Left renal cortex interstitium (tissue), 4 donors: Measurements from ENCODE around the gene IL1B. TPM values are rescaled to one million over a fixed set of nuclear protein-coding genes. Genes with fewer than 3 reads are reported as not detected.

Source experiments
- DNase-seq, 4 donors: peaks; one replicate each; pipeline ENCODE4 v3.0.0-alpha.2; 2013; ENCODE audit warnings: low read depth in 4 of 4, low spot score in 2 of 4, missing footprints in 1 of 4
- polyA plus RNA-seq, 4 donors: library from polyadenylated mRNA; unstranded; fragments of 120-200 nt; gene quantifications; one replicate each; pipeline ENCODE4 v1.2.1, GENCODE V29; 2013; ENCODE audit not compliant: insufficient read length in 4 of 4

The IL1B gene
- polyA plus RNA-seq = 1 to 10 TPM in 1 of 4 donors, under 1 TPM in 3; 0.35 to 3.1 (median 0.60) TPM

DNA sequence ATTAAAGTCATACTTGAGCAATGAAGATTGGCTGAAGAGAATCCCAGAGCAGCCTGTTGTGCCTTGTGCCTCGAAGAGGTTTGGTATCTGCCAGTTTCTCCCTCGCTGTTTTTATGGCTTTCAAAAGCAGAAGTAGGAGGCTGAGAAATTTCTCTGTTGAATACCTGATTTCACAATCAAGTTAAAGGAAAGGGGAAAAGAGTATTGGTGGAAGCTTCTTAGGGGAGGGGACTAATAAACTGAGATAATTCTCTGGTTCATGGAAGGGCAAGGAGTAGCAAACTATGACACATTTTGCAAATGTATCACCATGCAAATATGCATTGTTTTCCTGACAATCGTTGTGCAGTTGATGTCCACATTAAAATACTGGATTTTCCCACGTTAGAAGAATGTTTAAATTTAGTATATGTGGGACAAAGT lies at the start of gene IL1B:
TSS of gene IL1B (minus strand) at position 85 of the 423 bp plus-strand sequence. CDS start 550 bp downstream, outside the sequence.
- no peak for DNase-seq

DNA sequence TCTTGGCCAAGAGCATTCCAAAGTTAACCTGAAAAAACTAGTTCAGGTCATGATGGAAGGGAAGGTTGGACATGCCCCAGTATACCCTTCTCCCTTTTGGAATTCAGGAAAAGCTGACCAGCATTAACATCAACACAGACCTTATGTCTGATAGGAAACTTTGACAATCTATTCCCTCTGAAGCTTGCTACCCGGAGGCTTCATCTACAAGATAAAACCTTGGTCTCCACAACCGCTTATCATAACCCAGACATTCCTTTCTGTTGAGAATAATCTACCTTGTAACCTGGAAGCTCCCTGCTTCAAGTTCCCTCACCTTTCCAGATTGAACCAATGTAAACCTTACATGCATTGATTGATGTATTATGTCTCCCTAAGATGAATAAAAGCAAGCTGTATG lies 49.7 kb upstream of the IL1B start:
- DNase-seq = no peak

DNA sequence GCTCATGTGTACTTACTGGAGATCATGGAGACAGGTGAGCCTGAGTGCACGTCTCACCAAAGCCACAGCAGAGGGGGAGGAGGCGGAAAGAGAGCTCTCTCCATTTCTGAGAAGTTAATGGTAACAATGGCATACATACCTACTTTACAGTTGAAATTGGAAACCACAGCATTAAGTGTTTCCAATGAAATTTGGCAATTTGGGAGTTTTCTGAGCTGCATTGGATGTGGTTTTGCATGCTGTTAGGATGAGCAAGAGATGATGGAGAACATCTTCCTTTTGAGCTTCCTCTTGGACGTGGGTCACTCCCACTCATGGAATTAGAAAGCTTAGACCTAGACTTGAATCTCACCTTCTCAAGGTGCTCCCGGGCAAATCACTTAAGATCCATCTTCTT lies 48.9 kb upstream of the IL1B start:
- DNase-seq = no peak

DNA sequence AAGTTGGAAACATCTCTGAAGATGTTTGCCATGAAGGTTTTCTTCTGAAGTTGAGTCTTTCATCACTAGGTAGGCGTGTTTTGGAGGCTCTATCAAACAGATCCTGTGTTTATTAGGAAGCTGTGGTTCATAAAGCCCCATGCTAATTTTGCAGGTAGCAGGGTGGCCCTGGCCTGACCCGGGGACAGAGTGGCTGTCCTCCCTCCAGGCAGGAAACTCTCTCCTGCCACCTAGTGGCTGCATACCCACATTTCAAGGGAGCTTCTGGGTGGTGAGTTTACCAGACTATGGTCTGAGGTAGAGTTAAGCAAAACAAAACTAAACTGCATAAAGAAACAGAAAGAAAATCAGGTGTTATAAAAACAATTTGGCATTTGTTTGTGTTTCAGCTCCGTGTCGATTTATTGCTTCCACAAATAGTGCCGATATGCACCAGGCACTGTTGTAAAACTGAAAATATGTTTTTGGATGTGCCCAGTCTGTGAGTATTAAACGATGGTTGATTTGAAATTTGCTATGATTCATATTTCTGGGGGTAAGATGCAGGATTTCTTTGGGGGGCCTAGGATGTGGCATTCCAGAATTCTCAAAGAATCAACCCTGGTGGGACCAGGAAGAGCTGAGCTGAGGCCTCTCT lies 48.4 kb upstream of the IL1B start:
- DNase-seq = no peak

DNA sequence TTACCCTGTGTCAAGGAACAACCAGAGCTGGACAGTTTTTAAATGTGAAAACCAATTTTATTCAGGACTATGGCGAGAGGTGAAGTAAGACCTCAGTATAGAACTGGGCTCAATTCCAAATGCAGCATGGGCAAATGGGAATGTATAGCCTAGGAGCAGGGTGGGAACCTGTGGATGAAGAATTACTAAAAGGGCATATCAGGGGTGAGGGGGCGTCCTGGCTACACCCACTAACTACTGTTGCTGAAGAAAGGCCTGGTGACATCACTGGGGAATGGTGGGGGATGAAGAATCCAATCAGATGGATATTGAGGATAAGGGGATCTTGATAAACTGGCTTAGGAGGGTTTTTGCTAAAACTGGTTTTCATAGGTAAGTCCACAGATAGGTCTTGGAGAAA lies 47.1 kb upstream of the IL1B start:
- no peak for DNase-seq

DNA sequence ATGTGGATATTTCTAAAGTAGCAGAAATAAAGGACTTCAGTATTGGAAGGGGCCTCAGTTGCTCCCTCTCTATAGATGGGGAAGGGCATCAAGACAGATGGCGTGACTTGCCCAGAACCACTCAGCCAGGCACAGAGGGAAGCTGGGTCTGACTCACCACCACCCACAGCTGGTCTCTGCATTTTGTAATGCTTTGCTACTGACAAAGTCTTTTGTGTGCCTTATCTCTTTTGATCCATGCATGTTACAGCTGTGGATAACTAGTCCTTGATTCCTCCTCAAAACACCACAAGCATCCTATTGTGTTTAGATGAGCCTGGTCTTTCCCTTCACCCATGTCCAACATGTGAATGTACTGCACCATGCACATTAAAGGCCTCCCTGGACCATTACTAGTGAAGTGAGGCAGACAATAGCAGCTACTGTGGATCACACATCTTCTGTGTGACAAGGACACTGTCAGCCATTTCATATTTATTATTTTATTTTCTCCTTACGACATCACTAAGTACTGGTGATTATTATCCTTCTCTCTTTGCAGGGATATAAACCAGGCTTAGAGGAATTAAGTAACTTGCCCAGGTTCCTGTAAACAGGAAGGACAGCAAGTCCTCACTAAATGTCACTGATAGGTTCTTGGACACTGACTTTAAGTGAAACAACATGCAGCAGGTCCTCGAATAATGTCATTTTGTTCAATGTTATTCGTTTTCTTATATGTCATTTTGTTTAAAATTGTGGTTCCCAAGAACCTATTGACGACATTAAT lies 44.8 kb upstream of the IL1B start:
- DNase-seq = no peak

DNA sequence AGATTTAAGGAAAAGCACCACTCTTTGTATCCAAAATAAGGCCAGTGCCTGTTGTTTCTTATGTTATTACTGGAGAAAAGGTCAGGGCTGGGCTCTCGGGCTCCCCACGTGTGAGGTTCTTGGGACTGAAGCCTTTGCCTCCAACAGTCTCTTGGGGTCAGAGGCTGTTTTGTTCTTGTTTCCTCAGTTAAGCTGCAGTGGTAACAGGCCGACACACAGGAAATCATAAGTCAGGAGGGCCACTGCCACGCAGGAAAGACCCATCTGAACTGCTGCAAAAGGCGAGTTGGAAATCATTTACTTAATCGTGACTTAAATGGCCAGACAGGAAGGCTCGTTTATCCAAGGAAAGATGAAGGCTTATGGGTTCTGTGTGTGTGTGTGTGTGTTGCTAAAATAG lies 44.1 kb upstream of the IL1B start:
- DNase-seq = no peak

DNA sequence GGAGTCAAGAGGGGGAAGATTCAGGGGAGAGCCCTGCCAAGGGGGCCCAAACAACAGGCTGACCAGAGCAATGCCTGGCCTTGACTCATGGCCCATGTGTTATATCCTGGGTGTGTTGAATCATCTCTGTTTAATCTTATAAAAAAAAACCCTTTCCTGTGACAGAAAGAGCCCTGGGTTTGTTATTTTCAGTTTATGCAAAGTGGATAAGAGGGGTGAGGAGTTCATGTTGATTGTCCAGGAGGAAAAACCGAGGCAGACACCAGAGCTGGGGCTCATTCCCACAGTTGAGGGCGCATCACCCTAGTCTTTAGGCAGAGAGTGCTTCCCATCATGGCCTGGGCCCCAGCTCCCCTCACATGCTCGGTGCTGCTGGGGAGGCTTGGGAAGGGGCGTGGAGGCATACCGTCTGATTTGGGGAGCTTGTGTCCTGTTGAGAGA lies 43.5 kb upstream of the IL1B start:
- no peak for DNase-seq

DNA sequence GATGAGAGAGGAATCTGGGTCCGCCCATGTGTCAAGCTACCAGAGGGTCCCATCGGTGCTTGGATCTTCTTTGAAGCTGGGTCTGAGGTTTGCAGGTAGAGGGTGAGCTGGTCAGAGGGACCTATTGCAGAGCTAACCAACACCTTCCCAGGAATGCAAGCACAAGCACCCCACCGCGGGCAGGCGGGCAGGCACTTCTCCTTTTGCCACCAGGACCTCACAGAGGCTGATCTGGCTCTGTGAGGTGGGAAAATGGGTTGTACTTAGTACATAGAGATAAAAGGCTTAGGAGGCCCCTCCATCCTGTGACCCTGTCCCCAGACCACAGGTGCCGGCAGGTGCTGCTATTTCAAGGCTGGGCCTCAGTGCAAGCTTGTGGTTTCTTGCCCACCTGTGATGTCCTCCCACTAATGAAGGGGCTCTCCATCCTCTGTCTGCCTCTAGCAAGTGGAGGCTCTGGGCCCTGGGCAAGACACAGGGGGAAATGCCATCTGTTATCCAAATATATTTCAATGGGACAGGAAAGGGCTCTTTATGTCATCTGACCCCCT lies 43.0 kb upstream of the IL1B start:
- no peak for DNase-seq

DNA sequence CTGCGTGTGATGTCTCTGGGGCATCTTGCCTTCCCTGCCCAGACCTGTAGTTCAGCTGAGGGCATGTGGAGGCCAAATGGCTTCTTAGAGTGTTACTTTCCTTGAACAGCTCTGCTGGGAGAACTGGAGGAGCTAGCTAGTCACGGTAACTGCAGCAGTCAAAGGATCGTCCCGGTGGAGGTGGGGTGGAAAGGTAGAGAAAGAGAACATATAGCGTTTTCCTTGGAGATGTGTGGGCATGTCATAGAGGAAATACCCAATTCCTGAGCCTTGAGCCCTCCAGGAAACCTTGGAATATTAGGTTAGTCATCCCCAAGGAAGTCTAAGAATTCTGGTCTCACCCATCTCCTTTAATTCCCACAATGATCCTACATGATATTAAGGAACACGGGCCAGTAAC lies 40.8 kb upstream of the IL1B start:
- DNase-seq = no peak

DNA sequence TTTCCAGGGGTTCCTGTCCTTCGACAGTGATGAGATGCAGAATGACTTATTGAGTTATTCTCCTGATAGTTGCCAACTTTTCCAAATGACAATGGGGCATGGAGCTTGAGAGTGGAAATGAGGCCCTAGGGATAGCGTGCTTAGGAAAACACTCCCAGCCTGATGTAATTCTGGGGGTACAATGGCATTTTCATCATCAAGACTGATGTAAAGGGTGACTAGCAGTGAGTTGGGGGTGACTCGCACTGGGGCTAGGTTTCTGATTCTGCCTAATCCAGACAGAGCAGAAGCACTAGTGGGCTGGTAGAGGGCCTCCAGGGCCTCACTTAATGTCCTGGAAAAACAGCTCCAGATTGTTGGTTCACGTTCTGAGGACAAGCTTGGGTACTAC lies 40.4 kb upstream of the IL1B start:
- no peak for DNase-seq

DNA sequence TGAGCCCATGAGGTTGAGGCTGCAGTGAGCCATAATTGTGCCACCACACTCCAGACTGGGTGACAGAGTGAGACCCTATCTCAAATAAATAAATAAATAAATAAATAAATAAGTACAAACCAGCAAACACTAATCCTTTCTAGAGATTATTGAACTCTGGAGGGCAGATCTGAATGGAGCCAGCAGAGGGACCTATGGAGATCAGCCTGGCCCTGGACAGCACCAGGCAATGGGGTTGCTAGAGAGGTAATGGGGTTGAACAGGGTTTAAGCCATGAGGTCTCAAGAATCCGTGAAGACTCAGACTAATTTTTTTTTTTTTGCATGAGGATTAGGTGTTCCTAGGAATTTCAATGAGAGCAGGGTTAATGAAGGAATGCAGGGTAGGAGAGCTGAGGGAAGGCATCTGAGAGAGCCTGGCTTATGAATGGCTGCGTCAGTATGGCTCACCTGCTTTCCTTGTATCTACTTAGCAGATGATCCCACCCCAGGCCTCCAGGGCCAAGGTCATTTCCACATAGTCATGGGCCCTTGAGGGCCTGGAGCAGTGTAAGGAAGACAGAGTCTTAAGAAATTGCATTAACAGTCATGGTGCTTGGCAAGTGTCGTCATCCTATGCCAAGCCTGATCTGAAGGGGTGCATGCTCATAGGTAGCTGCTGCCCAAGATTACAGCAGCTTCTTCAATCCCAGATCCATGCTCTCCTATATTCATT lies 39.8 kb upstream of the IL1B start:
- no peak for DNase-seq

DNA sequence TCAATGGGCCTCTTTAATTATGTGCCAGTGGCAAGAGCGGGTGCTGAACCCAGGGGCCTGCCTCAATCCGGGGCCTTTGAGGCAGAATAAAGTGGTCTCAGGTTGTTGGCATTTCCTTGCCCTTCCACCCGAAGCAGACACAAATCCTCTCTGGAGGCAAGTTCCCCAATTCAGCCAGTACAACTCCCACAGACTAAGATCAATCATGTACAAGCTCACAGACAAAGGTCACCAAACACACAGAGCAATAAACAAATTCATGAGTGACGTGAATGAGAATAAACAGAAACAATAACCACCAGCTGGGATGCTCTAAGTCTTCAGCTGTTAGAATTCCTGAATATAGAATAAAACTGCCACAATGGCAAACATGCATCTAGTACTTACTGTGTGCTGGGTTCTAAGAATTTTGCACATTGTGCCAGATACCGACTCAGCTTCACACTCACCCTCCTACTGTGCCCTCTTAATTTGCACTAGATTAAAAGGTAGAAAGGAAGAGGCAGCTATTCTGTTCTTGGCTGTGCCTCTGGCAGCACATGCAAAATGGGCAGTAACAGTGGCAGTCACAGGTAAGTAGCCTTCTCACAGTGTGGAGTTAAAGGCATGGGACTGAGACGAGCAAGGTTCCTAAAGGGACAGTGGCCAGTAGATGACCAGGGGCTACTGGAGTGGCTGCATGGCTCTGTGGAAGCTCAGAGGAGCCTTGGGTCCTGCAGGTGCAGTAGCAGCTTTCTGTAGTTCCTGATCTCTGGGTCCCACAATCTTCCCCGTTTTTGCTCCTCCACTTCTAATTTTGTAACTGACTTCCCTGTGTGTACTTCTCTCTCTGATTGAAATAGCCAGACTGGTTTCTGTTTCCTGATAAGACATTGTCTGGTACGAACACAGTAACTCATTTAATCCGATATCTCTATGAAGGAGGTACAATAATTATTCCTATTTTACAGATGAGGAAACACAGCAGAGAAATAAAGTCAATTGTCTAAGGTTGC lies 34.6 kb upstream of the IL1B start:
- no peak for DNase-seq

DNA sequence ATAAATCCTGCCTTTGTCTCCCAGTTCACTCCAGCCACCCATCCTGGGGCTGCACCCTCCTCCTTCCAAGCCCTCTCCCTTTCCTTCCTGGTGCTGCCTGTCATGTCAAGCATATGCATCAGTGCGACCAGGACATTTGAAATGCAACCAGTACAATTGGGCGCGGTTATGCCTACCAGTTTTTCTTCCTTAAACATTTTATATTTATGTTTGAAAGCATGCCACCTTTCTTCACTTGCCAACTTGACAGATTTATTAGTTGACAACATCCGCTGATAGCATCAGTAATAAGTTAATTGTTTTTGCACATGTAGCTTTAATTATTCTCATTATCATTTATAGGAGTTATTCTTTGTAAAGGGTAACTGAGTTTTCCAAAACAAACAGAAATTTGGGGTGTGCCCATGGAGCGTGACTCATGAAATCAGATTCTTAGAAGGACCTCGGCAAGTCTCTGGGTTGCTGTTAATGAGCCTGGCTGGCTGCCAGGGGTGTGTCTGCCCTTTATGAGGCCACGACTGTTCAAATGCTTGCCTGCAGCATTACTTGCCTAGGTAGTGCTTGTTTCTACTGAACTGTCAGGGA lies 32.8 kb upstream of the IL1B start:
- peak in 3 of 4 donors; percentile 31 to 52 (median 41) for DNase-seq

DNA sequence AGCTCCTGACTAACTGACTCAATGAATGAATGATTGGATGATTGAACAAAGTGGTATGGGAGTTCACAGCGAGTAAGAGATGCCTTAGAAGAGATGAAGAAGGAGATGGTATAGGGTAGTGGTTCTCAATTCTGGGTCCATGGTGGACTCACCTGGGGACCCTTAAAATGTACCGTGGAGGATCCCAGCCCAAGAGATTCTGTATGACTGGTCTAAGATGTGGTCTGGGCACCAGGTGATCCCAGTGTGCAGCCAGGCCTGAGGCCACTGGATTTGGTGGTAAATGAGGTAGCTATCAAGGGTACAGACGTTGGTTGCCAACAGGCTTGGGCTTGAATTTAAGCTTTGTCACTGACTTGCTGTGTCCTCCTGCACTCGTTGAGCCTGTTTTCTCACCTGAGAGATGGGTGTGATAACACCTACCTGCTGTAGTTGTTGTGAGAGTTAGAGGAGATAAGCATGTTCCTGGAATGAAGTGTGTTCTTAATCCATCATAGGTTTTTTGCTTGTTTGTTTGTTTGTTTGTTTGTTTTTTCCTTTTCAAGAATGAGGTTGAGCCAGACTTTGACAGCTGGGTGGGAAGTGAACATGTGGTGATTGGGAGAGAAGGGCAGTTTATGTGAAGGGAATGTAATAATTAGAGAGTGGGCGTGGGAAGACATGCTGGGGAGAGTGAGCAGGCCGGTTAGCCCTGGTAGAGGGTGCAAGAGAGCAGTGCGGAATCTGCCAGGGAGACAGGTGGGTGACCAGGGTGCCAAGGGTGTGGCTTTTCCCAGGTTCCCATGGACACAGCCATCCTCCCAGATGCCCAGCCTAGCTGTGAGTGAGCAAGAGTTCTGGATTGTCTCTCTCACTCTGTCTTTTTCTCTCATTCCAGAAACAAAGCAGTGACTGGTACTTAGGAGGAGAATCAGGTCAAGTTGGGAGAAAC lies 31.4 kb upstream of the IL1B start:
- DNase-seq = no peak

DNA sequence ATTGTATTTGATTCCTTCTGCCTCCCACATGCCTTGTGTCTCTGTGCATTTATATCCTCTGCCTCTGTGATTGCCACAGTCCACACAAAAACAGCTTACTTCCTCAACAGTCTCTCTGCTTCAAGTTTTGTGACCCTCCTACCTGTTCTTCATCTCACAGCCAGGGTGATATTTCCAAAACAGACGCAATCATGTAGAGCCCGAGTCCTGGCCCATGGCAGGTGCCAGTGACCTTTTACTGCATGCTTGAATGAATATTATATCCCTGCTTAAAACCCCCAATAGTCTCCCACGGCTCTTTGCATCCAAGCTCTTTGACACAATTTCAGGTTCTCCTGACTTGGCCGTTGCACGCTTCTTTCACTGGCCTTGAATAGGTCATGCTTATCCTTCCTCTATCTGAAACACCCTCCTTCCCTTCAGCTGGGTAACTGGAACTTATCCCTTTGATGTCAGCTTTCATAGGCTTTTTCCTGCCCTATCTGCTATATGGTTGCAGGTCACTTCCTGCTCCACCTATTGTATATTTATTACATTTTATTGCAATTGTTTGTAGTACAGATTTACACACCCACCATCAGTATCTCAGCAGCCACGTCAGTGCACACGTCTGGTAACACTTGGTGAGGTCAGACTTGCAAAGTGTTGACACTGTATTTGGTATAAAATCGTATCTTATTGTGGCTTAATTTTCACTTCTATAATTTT lies 29.7 kb upstream of the IL1B start:
- no peak for DNase-seq

DNA sequence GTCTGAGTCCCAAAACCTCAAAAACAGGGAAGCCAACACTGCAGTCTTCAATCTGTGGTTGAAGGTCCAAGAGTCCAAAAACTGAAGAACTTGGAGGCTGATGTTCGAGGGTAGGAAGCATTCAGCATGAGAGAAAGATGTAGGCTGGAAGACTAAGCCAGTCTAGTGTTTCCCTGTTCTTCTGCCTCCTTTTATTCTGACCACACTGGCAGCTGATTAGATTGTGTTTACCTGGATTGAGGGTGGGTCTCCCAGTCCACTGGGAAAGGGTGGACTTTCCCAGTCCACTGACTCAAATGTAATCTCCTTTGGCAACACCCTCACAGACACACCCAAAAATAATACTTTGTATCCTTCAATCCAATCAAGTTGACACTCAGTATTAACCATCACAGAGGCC lies 27.5 kb upstream of the IL1B start:
- no peak for DNase-seq
